Posterior vena cava (tissue), 2 donors: ENCODE measurements around the gene CSF1. TPM values are rescaled to one million over a fixed set of nuclear protein-coding genes. Genes with fewer than 3 reads are reported as not detected.
A peak's percentile ranks its signal among the peaks of the same experiment; 100 is the strongest.
"Not testable (repeated sequence)": the region's sequence is repeated elsewhere in the genome, so short reads cannot be mapped to it uniquely, and the experiment has no call there.

Experiments
- DNase-seq: peaks from one replicate; pipeline ENCODE4 v3.0.0-alpha.2; 2020; ENCODE audit warnings: low spot score
- intact Hi-C, 2 donors: fragments of 100-400 bp; cut with DNase I; formaldehyde crosslinking; loops; one replicate each; pipeline versions ENCODE4 v1.14.1 to v1.14.2; 2022 to 2023
- long read RNA-seq, 2 donors: library from polyadenylated mRNA; unstranded; transcript quantifications; one replicate each; pipeline ENCODE4 v2.0.0, GENCODE V29; 2020 to 2021
- total RNA-seq, 2 donors: library from RNA; stranded (reverse); fragmentation: NEBNext Ultra II Directional; extraction: Animal tissue kit (Norgen Biotek cat#: 25700); gene quantifications; one replicate each; pipeline ENCODE4 v1.2.1, GENCODE V29; 2021
- donor health status: DM: yes; HTN: yes; CAD: no.
- donor health status: DM: yes; HTN: yes; CAD: no.

CSF1 gene, protein sequence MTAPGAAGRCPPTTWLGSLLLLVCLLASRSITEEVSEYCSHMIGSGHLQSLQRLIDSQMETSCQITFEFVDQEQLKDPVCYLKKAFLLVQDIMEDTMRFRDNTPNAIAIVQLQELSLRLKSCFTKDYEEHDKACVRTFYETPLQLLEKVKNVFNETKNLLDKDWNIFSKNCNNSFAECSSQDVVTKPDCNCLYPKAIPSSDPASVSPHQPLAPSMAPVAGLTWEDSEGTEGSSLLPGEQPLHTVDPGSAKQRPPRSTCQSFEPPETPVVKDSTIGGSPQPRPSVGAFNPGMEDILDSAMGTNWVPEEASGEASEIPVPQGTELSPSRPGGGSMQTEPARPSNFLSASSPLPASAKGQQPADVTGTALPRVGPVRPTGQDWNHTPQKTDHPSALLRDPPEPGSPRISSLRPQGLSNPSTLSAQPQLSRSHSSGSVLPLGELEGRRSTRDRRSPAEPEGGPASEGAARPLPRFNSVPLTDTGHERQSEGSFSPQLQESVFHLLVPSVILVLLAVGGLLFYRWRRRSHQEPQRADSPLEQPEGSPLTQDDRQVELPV
- 10 to 100 TPM; 64.1 to 68.7 TPM for total RNA-seq
- long read RNA-seq, donor 1, full-length matches to known transcripts = 10 of 28 reads
- long read RNA-seq, donor 1, partial matches to known transcripts = 9 of 28 reads
- long read RNA-seq, donor 1, other reads (novel, unspliced or antisense) = 9 of 28 reads
- long read RNA-seq, donor 2, partial matches to known transcripts = 38 of 39 reads
- long read RNA-seq, donor 2, other reads (novel, unspliced or antisense) = 1 of 39 reads

DNA sequence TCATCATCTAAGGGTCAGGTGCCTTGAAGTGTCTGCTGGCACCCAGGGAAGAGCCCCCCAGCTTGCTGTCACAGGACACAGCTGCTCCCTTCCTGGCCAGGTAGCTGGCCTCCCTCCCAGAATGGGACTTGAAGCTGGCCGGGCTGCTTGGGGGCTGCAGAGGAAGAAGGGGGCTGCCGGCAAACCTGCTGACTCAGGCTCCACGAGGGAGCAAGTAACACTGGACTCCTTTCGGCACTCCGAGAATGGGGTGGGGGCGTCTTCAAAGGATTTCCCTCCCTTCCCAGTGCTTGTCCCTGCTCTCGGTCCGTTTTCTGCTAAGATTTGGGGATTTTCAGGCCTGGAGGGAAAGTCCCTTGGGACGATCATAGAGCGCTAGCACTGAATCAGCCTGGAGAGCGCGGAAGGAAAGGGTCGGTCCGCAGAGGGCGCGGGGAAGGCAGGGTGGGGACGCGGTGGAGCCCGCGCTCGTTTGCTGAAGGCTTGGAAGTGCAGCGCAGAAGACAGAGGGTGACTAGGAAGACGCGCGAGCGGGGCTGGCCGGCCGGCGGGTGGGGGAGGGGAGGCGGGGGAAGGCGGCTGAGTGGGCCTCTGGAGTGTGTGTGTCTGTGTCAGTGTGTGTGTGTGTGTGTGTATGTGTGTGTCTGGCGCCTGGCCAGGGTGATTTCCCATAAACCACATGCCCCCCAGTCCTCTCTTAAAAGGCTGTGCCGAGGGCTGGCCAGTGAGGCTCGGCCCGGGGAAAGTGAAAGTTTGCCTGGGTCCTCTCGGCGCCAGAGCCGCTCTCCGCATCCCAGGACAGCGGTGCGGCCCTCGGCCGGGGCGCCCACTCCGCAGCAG, at the start of gene CSF1:
TSS of gene CSF1 (plus strand) at position 727 of the 840 bp plus-strand sequence. CDS start 175 bp downstream, outside the sequence.
- intact Hi-C loops = loop anchor here in 1 of 2 donors (10.0 kb wide), 1 partner anchor 116 kb away; no protein-coding TSS in a partner anchor
- DNase-seq = peak; percentile 93

DNA sequence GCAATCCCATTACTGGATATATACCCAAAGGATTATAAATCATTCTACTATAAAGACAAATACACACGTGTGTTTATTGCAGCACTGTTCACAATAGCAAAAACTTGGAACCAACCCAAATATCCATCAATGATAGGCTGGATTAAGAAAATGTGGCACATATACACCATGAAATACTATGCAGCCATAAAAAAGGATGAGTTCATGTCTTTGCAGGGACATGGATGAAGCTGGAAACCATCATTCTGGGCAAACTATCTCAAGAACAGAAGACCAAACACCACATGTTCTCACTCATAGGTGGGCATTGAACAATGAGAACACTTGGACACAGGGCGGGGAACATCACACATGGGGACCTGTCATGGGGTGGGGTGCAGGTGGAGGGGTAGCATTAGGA, 49.0 kb upstream of the CSF1 start:
- intact Hi-C loops, DNase-seq: not testable (repeated sequence)

DNA sequence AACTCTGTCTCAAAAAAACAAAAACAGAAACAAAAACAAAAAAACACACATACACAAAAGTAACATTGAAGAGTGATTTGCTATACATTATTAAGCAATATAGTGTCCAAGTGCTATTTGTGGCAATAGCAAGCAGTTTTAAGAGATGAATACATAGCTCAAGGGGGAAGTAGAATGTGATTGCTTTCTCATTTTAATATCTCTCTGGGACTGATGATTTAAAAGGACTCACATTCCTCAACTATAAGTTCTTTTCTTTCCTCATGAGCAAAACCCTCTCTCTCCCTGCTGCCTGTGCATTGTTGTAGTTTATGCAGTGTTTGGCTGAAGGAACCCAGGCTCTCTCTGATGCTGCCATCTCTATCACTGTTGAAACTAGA, 47.0 kb upstream of the CSF1 start:
- intact Hi-C loops = no loop called here
- no peak for DNase-seq

DNA sequence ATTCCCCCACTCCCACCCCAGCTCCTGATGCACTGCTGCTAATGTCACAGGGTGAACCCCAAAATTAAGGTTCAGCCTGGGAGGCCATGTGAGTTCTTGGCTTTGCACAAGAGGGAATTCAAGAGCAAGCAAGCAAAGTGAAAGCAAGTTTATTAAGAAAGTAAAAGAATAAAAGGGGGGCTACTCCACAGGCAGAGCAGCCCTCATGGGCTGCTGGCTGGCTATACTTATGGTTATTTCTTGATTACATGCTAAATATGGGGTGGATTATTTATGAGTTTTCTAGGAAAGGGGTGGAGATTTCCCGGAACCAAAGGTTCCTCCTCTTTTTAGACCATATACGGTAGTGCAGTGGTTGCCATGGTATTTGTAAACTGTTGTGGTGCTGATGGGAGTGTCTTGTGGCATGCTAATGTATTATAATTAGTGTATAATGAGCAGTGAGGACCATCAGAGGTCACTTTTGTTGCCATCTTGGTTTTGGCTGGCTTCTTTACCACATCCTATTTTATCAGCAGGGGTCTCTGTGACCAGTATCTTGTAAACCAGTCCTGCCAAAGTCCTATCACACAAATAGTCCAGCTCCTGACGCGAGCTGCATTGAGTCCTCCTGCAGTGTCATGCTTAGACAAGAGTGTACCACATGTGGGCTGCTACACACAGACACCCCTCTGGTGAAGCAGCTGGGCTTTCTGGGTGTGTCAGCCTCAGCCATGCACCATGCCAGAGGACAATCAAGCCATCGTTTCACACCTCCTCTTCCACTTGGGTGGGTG, 46.4 kb upstream of the CSF1 start:
- peak; percentile 70 for DNase-seq
- intact Hi-C loops = no loop called here

DNA sequence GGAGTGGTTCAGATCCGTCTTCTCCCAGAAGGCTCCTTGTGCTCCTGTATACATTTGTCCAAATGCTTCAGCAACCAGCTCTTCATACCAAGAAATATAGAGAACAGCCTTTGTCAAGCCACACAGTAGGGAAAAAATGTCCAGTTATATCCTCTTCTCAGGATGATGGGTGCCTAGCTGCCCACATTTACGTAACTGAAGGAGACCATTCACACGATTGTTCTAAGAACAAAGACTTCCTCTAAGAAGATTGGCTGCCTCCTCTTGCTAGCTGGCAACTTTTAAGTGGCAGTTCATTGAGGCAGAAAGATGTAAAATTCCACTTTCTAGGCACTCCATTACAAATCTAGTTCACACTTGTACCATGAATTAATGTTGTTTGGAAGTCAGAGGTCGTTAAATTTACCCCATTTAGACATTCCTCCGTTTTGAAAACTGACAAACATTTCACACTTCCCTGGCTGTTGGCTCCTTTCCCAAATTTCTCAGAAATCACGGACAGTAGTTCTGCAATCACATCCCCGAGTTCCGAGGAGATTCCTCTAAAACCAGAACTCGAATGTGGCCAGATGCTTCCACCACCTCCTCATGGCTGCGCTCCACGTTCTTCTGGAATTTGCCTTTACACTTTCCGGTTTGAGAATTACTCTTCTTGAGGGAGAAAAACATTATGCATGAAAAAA, 45.6 kb upstream of the CSF1 start:
- intact Hi-C loops = no loop called here
- DNase-seq = no peak

DNA sequence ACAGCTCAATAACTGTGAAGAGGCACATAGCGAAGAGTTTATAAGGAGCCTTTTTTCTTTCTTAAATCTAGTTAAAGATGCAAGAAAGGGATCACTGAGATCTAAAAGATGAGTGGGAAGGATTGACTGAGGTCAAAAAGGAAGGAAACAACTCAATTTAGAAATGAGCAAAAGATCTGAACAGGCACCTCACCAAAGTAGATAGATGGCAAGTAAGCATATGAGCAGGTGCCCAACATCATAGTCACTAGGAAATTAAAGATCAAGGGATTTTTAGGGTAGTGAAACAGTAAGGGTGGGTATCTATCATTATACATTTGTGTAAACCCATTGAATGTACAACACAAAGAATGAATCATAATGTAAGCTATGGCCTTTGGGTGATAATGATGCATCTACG, 44.6 kb upstream of the CSF1 start:
- intact Hi-C loops = no loop called here

DNA sequence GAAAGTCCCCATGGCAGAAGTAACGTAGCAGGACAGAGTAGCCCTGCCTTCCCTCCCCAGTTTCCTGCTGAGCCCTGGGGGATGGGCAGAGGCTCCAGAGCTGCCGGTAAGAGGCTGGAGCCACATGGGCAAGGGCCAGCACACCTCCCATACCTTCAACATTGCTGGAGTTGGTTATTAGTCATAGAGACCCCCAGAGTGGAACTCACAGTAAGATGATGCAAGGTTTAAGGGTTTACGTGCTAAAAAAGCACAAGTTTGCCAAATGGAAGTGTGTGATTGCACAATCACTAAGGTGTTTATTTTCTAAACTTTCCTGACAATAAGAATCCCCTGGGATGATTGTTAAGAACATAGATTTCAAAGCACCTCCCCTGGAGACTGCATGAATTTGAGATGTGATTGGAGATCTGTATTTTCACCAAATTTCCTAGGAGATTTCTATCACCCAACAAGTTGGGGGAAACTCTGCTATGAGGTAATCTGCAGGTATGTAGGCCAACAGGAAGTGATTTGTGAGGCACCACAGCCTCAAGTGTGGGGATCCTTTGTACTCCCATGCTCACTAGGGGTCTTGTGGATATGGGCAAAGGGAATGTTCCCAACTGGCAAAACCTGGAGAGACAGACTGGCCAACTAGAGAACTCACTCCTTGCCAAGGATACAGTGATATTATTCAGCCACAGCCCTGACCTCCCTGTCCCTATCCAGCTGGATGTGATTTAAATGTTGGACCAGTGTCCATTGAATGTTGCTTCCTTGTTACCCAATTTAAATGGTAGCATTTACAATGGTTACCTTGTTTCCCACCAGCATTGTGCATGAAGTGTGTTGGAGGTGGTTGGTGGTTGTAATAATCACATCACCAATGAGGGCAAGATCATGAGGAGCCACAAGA, 37.1 kb upstream of the CSF1 start:
- DNase-seq = peak; percentile 56
- intact Hi-C loops = loop anchor here in 1 of 2 donors (10.0 kb wide), 1 partner anchor 49 kb away; no protein-coding TSS in a partner anchor

More for the DNA sequence above, 44.6 kb upstream of the CSF1 start:
- DNase-seq = no peak

DNA sequence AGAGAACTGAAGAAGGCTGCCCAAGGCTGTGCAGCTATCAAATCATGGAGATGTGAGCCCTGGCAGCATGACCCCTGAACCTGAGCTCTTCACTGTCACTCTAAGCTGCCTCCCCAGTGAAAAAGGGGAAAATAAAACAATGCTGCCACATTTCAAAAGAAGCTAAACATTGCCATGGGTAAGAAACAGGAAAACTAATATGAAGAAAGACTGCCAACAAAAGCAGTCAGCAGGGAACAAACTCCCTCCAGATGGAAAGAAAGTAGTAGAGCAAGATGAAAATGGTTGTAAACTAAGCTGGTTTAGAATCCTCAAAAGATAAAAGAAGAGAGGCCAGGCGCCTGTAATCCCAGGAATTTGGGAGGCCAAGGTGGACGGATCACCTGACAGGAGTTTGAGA, 36.2 kb upstream of the CSF1 start:
- DNase-seq = no peak
- intact Hi-C loops = loop anchor here in 1 of 2 donors (10.0 kb wide), 1 partner anchor 50 kb away; no protein-coding TSS in a partner anchor

DNA sequence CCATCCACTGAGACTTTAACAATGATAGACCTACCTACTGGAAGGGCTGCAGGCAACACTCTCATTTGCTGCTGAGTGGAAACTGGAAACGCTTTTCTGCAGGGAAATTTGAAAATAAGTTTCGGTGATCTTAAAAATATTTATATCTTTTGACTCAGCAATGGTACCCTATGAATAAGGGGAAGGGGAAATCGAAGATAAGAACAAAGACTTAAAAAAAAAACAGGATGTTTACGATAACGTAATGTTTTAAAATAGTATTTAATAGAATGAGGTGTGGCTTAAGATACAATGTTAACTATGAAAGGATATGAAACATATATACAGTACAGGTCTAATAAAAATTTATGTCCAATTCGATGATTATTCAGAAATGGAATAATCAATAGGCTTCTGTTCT, 34.8 kb upstream of the CSF1 start:
- intact Hi-C loops = loop anchor here (5.0 to 10.0 kb wide), 2 partner anchors 51 to 54 kb away; no protein-coding TSS in a partner anchor
- no peak for DNase-seq

DNA sequence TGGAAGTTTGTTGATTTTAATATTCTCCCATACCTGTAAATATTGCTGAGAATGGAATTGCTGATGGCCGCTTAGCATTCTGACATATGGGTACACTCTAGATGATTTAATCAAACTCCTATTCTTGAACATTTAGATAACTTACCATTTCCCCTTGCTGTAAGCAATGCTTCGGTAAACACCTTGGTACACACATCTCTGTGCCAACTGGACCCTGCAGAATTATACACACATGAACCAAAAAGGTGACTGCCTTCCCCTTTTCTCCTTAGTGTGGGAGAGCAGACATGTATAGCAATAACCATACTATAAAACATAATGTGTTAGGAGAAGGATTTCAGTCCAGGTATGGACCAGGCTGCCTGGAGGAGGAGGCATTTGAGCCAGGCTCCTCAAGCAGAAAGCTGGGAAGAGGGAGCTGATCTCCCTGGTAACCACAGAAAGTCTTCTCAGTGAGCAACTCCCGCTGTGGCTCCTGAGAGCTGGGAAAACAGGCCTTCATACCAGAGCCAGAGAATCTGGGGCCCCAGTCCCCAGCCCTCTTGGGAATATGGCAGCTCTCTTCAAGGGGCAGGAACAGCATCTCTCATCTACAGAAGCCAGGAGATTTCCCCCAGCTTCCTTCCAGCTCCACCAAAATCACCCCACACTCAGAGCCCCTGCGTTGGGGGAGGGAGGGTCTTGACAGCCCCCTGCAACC, 33.9 kb upstream of the CSF1 start:
- peak; percentile 77 for DNase-seq
- intact Hi-C loops = loop anchor here (5.0 to 10.0 kb wide), 2 partner anchors 52 to 54 kb away; no protein-coding TSS in a partner anchor

DNA sequence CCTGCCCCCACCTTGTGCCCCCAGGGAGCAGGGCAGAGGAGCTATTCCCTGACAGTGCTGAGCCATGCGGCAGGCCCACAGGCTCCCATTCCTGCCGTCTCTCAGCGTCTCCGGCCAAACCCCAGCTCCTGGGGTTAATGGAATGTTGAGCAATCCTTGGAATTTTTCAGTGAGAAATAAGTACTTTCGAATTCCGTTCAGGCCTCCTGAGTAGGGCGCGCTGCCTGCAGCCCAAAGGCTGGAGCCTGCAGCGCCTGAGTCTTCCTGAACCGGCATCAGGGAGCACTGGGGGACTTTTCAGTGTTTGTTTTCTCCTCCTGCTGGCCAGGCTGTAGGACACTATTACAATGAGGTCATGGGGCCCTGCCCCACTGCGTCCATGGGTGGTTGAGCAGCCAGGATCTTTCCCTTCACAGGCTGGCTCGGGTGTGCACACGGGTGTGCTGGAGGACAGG, 33.3 kb upstream of the CSF1 start:
- DNase-seq = peak; percentile 90
- intact Hi-C loops = loop anchor here (5.0 to 10.0 kb wide), 2 partner anchors 53 to 55 kb away; no protein-coding TSS in a partner anchor

DNA sequence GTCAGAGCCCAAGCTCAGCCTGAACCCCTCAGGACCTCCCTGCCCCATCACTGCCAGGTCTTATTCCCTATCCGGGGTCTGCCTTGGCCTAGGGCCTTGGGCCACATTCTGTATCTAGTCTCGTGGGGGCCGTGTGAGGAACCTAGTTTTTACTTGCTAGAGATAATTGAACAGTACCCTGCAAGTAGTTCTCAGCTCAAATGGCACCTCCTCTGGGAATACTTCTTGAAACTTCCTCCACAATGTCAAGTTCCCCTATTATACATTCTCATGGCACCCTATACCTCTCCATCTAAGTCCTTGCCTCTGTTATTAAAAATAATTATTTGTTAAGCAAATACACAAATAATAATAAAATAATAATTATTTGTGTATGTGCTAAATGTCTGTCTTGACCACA, 32.9 kb upstream of the CSF1 start:
- intact Hi-C loops = loop anchor here (5.0 to 10.0 kb wide), 2 partner anchors 53 to 55 kb away; no protein-coding TSS in a partner anchor
- DNase-seq = peak; percentile 5

DNA sequence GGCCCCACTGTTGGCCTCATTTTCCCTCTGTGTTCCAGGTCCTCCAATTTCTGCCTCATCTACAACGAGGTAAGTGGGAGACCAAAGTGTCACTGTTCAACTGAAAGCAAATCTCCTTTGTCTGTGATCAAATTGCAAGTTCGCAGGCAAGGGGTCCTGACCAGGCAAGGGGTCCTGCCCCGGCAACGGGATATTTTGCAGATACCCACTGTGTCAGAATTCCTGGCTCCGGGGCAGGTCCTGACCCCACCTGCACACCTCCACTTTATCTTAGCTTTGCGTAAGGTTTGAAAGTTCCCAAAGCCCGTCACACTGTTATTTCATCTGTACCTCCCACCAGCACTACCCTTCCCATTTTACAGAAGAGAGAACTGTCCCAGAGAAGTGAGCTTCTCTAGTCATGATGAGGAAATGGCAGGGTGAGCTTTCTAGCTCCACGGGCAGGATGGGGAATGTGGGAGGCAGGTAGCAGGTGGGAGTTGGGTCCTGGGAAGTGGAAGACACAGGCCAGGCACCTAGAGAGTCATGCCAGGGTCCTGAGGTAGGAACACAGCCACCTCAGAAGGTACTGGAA, 32.0 kb upstream of the CSF1 start:
- intact Hi-C loops = loop anchor here (5.0 to 10.0 kb wide), 2 partner anchors 54 to 56 kb away; no protein-coding TSS in a partner anchor
- peak; percentile 36 for DNase-seq

DNA sequence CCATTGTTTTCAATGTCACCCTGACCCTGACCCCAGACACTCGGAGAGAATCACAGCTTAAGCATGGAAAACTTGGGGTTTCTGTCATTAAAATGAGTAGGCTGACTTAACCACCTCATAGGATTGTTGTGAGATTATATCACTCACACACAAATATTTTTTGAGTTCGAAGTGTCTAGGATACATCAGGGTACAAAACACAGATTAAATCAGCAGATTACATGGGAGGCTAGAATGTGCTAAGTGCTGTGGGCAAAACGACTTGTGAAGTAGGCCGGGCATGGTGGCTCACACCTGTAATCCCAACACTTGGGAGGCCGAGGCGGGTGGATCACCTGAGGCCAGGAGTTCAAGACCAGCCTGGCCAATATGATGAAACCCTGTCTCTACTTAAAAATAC, 31.3 kb upstream of the CSF1 start:
- intact Hi-C loops = loop anchor here (5.0 to 10.0 kb wide), 2 partner anchors 55 to 57 kb away; no protein-coding TSS in a partner anchor

DNA sequence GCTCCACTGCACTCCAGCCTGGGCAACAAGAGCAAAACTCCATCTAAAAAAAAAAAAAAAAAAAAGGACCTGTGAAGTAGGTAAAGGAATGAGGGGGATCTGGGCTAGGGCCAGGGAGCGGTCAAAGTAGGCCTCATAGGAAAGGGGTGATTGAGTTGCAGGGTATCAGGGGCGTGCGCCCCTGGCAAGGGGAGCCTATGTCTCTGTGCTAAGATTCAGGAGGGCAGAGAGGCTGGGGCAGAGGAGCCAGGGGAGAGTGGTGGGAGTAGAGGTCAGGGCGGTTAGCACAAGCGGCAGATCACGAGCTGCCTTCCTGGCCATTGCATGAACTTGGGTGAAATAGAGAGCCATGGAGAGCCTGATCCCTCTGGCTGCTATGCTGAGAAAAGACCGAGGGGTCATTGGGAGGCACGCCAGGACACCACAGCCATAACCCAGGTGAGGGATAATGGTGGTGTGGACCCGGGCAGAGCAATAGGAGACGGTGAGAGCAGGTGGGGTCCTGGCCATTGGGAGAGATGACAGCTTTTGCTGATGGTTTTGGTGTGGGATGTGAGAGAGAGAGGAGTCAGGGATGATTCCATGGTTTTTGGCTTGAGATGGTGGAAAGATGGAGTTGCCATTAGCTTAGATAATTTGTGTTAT, 30.6 kb upstream of the CSF1 start:
- DNase-seq = peak; percentile 71
- intact Hi-C loops = loop anchor here (5.0 to 10.0 kb wide), 2 partner anchors 55 to 58 kb away; no protein-coding TSS in a partner anchor

More for the DNA sequence above, 31.3 kb upstream of the CSF1 start:
- DNase-seq = peak; percentile 40
